ENCODE data around the gene APRT.
"Not testable (repeated sequence)": the region's sequence is repeated elsewhere in the genome, so short reads cannot be mapped to it uniquely, and the experiment has no call there.

Gene APRT

GRCh38 chr16:88774544-88775393 lies 37.0 kb downstream of the APRT start:
- Histone ChIP-seq H3K4me3 (ENCODE audit: low read depth, low read length) (no peak overlapping the region), H3K27ac (peak overlapping the region; percentile 51), H3K27me3 (ENCODE audit: insufficient read depth, low read depth, severe bottlenecking) (no peaks in the 10 kb centered on the region), H3K36me3 (no peaks in the 10 kb centered on the region), H3K9me3 (ENCODE audit: severe bottlenecking) (no peaks in the 10 kb centered on the region)
- TF ChIP-seq, protein P1, sequence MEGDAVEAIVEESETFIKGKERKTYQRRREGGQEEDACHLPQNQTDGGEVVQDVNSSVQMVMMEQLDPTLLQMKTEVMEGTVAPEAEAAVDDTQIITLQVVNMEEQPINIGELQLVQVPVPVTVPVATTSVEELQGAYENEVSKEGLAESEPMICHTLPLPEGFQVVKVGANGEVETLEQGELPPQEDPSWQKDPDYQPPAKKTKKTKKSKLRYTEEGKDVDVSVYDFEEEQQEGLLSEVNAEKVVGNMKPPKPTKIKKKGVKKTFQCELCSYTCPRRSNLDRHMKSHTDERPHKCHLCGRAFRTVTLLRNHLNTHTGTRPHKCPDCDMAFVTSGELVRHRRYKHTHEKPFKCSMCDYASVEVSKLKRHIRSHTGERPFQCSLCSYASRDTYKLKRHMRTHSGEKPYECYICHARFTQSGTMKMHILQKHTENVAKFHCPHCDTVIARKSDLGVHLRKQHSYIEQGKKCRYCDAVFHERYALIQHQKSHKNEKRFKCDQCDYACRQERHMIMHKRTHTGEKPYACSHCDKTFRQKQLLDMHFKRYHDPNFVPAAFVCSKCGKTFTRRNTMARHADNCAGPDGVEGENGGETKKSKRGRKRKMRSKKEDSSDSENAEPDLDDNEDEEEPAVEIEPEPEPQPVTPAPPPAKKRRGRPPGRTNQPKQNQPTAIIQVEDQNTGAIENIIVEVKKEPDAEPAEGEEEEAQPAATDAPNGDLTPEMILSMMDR (IDR thresholded peaks at IDR 0.05; ENCODE audit: low read depth, low read length): no peak
- no peak for DNase-seq

DNA sequence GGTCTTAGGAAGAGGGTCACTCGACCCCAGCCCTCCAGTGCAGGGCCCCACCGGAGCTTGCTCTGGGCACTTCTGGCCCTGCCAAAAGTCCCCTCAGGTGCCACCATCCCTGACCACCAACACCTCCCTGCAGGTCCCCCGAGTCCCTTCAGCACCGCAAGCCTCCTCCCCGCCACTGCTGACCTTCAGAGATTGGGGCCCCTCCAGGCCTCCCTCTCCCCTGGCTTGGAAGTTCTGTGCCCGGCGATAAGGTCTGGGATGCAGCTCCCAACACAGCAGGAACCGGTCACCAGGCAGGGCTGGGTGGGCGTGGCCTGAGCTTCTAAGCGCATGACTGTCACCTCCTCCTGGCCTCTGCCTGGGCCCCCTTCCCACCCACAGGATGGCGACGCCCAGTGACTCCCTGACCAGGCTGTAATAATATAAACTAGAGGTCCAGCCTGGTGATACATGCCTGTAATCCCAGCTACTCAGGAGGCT lies 37.9 kb downstream of the APRT start:
- DNase-seq: peak; percentile 86
- H3K4me3 ChIP-seq (ENCODE audit: low read depth, low read length): no peak overlapping the region; the same call in 1 of the 2 replicates
- no peaks in the 10 kb centered on the region for H3K36me3 ChIP-seq
- H3K27me3 ChIP-seq (ENCODE audit: insufficient read depth, low read depth, severe bottlenecking): no peaks in the 10 kb centered on the region
- H3K9me3 ChIP-seq (ENCODE audit: severe bottlenecking): no peaks in the 10 kb centered on the region
- H3K27ac ChIP-seq: peak overlapping the region; percentile 88
- TF ChIP-seq, protein P1 (IDR thresholded peaks at IDR 0.05; ENCODE audit: low read depth, low read length): no peak

- TF ChIP-seq, protein P1 (IDR thresholded peaks at IDR 0.05; ENCODE audit: low read depth, low read length): no peak
- DNase-seq: peak; percentile 71
- H3K9me3 ChIP-seq (ENCODE audit: severe bottlenecking): no peaks in the 10 kb centered on the region
- H3K27me3 ChIP-seq (ENCODE audit: insufficient read depth, low read depth, severe bottlenecking): no peaks in the 10 kb centered on the region
- H3K27ac ChIP-seq: peak overlapping the region; percentile 88
- H3K4me3 ChIP-seq (ENCODE audit: low read depth, low read length): no peak overlapping the region; the same call in 1 of the 2 replicates
- H3K36me3 ChIP-seq: no peaks in the 10 kb centered on the region
Measured at GRCh38 chr16:88772871-88773811, 38.6 kb downstream of the APRT start.

DNA sequence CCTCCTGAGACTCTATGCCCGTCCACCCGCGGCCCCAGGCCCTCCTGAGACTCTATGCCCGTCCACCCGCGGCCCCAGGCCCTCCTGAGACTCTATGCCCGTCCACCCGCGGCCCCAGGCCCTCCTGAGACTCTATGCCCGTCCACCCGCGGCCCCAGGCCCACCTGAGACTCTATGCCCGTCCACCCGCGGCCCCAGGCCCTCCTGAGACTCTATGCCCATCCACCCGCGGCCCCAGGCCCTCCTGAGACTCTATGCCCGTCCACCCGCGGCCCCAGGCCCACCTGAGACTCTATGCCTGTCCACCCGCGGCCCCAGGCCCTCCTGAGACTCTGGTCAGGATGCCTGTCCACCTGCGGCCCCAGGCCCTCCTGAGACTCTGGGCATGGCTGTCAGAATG lies 39.9 kb downstream of the APRT start:
- DNase-seq; H3K27me3 ChIP-seq (ENCODE audit: insufficient read depth, low read depth, severe bottlenecking); H3K9me3 ChIP-seq (ENCODE audit: severe bottlenecking); H3K4me3 ChIP-seq (ENCODE audit: low read depth, low read length); H3K36me3 ChIP-seq: not testable (repeated sequence)
- H3K27ac ChIP-seq: peak overlapping the region; percentile 88

GRCh38 chr16:88771294-88771772 lies 40.4 kb downstream of the APRT start:
- no peaks in the 10 kb centered on the region for H3K36me3 ChIP-seq
- no peaks in the 10 kb centered on the region for H3K9me3 ChIP-seq (ENCODE audit: severe bottlenecking)
- TF ChIP-seq, protein P1 (IDR thresholded peaks at IDR 0.05; ENCODE audit: low read depth, low read length): no peak
- peak overlapping the region; percentile 80 for H3K27ac ChIP-seq
- no peak for DNase-seq
- H3K4me3 ChIP-seq (ENCODE audit: low read depth, low read length): peak overlapping the region; percentile 7
- H3K27me3 ChIP-seq (ENCODE audit: insufficient read depth, low read depth, severe bottlenecking): no peaks in the 10 kb centered on the region
